Muscle layer of duodenum (tissue), 2 donors: ENCODE data around the gene HOXD1.

Source experiments
- H3K27ac ChIP-seq: one replicate; pipeline ENCODE4 v1.7.0; 2013; ENCODE audit warnings: mild to moderate bottlenecking, low read length
- H3K27me3 ChIP-seq: one replicate; pipeline ENCODE4 v1.7.0; 2013; ENCODE audit warnings: low read depth, mild to moderate bottlenecking, control low read depth, low read length
- H3K36me3 ChIP-seq, 2 donors: one replicate each; pipeline ENCODE4 v1.7.0; 2013; ENCODE audit warnings: low read length in 2 of 2, control low read depth in 1 of 2, mild to moderate bottlenecking in 1 of 2; ENCODE audit not compliant: insufficient read depth in 2 of 2, control insufficient read depth in 1 of 2
- H3K4me1 ChIP-seq, 2 donors: one replicate each; pipeline ENCODE4 v1.7.0; 2013; ENCODE audit warnings: low read length in 2 of 2, mild to moderate bottlenecking in 2 of 2, control low read depth in 1 of 2, moderate library complexity in 1 of 2; ENCODE audit not compliant: insufficient read depth in 2 of 2, control insufficient read depth in 1 of 2
- H3K4me3 ChIP-seq, 2 donors: one replicate each; pipeline ENCODE4 v1.7.0; 2013; ENCODE audit warnings: low read length in 2 of 2, low read depth in 1 of 2, mild to moderate bottlenecking in 1 of 2
- H3K9me3 ChIP-seq, 2 donors: one replicate each; pipeline ENCODE4 v1.7.0; 2013; ENCODE audit warnings: low read length in 2 of 2, control low read depth in 1 of 2, mild to moderate bottlenecking in 1 of 2; ENCODE audit not compliant: control insufficient read depth in 1 of 2
- donor health status: healthy.

Gene HOXD1

GRCh38 chr2:176171351-176172006 is 17.0 kb upstream of the HOXD1 start:
- H3K4me1 ChIP-seq: peaks cover 0 to 12% of the 10 kb centered on the region in 2 donors
- H3K4me3 ChIP-seq: no peak overlapping the region
- no peaks in the 10 kb centered on the region for H3K36me3 ChIP-seq
- H3K27ac ChIP-seq: no peak overlapping the region
- no peaks in the 10 kb centered on the region for H3K9me3 ChIP-seq
- H3K27me3 ChIP-seq: peaks cover 36% of the 10 kb centered on the region

- peaks cover 42% of the 10 kb centered on the region for H3K27me3 ChIP-seq
- H3K4me1 ChIP-seq: peaks cover 0 to 12% of the 10 kb centered on the region in 2 donors
- no peaks in the 10 kb centered on the region for H3K9me3 ChIP-seq
- H3K4me3 ChIP-seq: peak overlapping the region in 1 of 2 donors; percentile 6
- no peaks in the 10 kb centered on the region for H3K36me3 ChIP-seq
- no peak overlapping the region for H3K27ac ChIP-seq
These were observed 16.2 kb upstream of the HOXD1 start for GRCh38 chr2:176172007-176172894.

GRCh38 chr2:176172895-176173566 is 15.4 kb upstream of the HOXD1 start:
- Histone ChIP-seq H3K27me3 (peaks cover 50% of the 10 kb centered on the region), H3K9me3 (no peaks in the 10 kb centered on the region), H3K4me1 (peaks cover 0 to 16% of the 10 kb centered on the region in 2 donors), H3K4me3 (no peak overlapping the region), H3K27ac (no peak overlapping the region), H3K36me3 (no peaks in the 10 kb centered on the region)

GRCh38 chr2:176173567-176174381 is 14.7 kb upstream of the HOXD1 start:
- Histone ChIP-seq H3K4me1 (peaks cover 0 to 23% of the 10 kb centered on the region in 2 donors), H3K9me3 (no peaks in the 10 kb centered on the region), H3K4me3 (no peak overlapping the region), H3K36me3 (no peaks in the 10 kb centered on the region), H3K27me3 (peaks cover 58% of the 10 kb centered on the region), H3K27ac (no peak overlapping the region)

GRCh38 chr2:176174382-176174823 is 14.1 kb upstream of the HOXD1 start:
- Histone ChIP-seq H3K36me3 (no peaks in the 10 kb centered on the region), H3K4me3 (no peak overlapping the region), H3K9me3 (no peaks in the 10 kb centered on the region), H3K27me3 (peaks cover 64% of the 10 kb centered on the region), H3K4me1 (peaks cover 0 to 24% of the 10 kb centered on the region in 2 donors), H3K27ac (no peak overlapping the region)

- Histone ChIP-seq H3K4me1 (peaks cover 0 to 24% of the 10 kb centered on the region in 2 donors), H3K36me3 (no peaks in the 10 kb centered on the region), H3K27me3 (peaks cover 68% of the 10 kb centered on the region), H3K27ac (no peak overlapping the region), H3K9me3 (no peaks in the 10 kb centered on the region), H3K4me3 (peak overlapping the region in 1 of 2 donors; percentile 10)
These were observed 13.4 kb upstream of the HOXD1 start for GRCh38 chr2:176174824-176175708.

GRCh38 chr2:176175709-176176607 is 12.5 kb upstream of the HOXD1 start:
- no peak overlapping the region for H3K27ac ChIP-seq
- H3K4me1 ChIP-seq: peaks cover 0 to 24% of the 10 kb centered on the region in 2 donors
- peaks cover 69% of the 10 kb centered on the region for H3K27me3 ChIP-seq
- no peaks in the 10 kb centered on the region for H3K36me3 ChIP-seq
- H3K4me3 ChIP-seq: no peak overlapping the region
- no peaks in the 10 kb centered on the region for H3K9me3 ChIP-seq

- H3K27ac ChIP-seq: no peak overlapping the region
- peaks cover 64% of the 10 kb centered on the region for H3K27me3 ChIP-seq
- H3K4me1 ChIP-seq: peaks cover 0 to 12% of the 10 kb centered on the region in 2 donors
- H3K36me3 ChIP-seq: no peaks in the 10 kb centered on the region
- no peaks in the 10 kb centered on the region for H3K9me3 ChIP-seq
- peak overlapping the region; percentile 46 for H3K4me3 ChIP-seq
These were observed 10.9 kb upstream of the HOXD1 start for GRCh38 chr2:176177580-176178037.

- H3K27me3 ChIP-seq: peaks cover 58% of the 10 kb centered on the region
- no peaks in the 10 kb centered on the region for H3K9me3 ChIP-seq
- H3K4me3 ChIP-seq: peak overlapping the region; percentile 46
- no peak overlapping the region for H3K27ac ChIP-seq
- H3K36me3 ChIP-seq: no peaks in the 10 kb centered on the region
- peaks cover 0 to 12% of the 10 kb centered on the region in 2 donors for H3K4me1 ChIP-seq
These were observed 10.3 kb upstream of the HOXD1 start for GRCh38 chr2:176178038-176178756.
